ENCODE results near the gene MGLL.

MGLL gene

GRCh38 chr3:127689266-127689860 lies 133.0 kb downstream of the MGLL start:
- no peak overlapping the region for H3K27ac ChIP-seq
- TF ChIP-seq ZFX (IDR thresholded peaks at IDR 0.05; ENCODE audit: borderline replicate concordance) (no peak), CTCF (IDR thresholded peaks at IDR 0.05) (no peak)

- no peak for TF ChIP-seq ZFX (IDR thresholded peaks at IDR 0.05; ENCODE audit: borderline replicate concordance)
- no peak for TF ChIP-seq CTCF (IDR thresholded peaks at IDR 0.05)
- H3K27ac ChIP-seq = no peak overlapping the region
These were observed 133.7 kb downstream of the MGLL start for GRCh38 chr3:127688416-127689265.

- no peak overlapping the region for H3K27ac ChIP-seq
- no peak for TF ChIP-seq ZFX (IDR thresholded peaks at IDR 0.05; ENCODE audit: borderline replicate concordance)
- no peak for TF ChIP-seq CTCF (IDR thresholded peaks at IDR 0.05)
These were observed 134.3 kb downstream of the MGLL start for GRCh38 chr3:127688022-127688415.

DNA sequence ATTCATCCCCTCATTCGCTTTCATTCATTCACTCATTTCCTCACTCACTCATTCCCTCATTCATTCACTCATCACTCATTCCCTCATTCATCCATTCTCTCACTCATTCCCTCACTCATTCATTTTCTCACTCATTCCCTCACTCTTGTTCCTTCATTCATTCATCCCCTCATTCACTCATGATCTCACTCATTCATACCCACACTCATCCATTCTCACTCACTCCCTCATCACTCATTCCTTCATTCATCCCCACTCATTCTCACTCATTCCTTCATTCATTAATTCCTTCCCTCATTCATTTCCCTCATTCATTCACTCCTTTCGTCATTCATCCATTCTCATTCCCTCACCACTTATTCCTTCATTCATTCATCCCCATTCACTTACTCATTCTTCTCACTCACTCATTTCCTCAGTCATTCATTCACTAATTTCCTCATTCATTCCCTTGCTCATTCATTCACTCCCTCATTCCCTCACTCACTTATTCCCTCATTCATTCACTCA lies 135.0 kb downstream of the MGLL start:
- no peak overlapping the region for H3K27ac ChIP-seq

GRCh38 chr3:127686512-127686894 lies 135.8 kb downstream of the MGLL start:
- TF ChIP-seq CTCF (IDR thresholded peaks at IDR 0.05) (no peak), ZFX (IDR thresholded peaks at IDR 0.05; ENCODE audit: borderline replicate concordance) (no peak)

More for the DNA sequence above, 135.0 kb downstream of the MGLL start:
- TF ChIP-seq CTCF (IDR thresholded peaks at IDR 0.05) (no peak), ZFX (IDR thresholded peaks at IDR 0.05; ENCODE audit: borderline replicate concordance) (no peak)

DNA sequence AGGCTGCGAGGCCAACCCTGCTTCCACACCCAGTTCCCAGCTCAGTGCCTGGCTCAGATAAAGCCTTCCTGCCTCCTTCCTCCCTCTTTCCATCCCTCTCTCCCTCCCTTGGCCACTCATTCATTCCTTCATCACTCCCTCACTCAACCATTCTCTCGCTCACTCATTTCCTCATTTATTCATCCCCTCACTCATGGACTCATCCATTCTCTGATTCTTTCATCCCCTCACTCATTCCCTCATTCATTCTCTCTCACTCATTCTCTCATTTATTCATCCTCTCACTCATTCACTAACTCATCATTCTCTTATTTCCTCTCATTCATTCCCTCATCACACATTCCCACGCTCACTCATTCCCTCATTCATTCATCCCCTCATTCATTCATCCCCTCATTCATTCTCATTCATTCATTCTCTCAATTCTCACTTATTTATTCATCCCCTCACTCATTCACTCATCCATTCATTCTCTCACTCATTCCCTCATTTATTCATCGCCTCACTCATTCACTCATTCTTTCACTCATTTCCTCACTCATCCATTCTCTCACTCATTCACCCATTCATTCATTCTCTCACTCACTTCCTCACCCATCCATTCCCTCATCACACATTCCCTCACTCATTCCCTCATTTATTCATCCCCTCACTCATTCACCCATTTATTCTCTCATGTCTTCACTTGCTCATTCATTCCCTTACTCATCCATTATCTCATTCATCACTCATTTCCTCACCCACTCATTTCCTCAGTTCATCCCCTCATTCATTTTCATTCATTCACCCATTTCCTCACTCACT lies 136.4 kb downstream of the MGLL start:
- TF ChIP-seq CTCF (IDR thresholded peaks at IDR 0.05) = no peak
- TF ChIP-seq ZFX (IDR thresholded peaks at IDR 0.05; ENCODE audit: borderline replicate concordance) = no peak

More at GRCh38 chr3:127686512-127686894, 135.8 kb downstream of the MGLL start:
- no peak overlapping the region for H3K27ac ChIP-seq

More for the DNA sequence above, 136.4 kb downstream of the MGLL start:
- no peak overlapping the region for H3K27ac ChIP-seq

Measured in 22Rv1 (cell line).